ENCODE results near the gene SLCO3A1. TPM values are rescaled to one million over a fixed set of nuclear protein-coding genes. Genes with fewer than 3 reads are reported as not detected.

The SLCO3A1 gene
- total RNA-seq, 1 donor = 5.4 TPM

DNA sequence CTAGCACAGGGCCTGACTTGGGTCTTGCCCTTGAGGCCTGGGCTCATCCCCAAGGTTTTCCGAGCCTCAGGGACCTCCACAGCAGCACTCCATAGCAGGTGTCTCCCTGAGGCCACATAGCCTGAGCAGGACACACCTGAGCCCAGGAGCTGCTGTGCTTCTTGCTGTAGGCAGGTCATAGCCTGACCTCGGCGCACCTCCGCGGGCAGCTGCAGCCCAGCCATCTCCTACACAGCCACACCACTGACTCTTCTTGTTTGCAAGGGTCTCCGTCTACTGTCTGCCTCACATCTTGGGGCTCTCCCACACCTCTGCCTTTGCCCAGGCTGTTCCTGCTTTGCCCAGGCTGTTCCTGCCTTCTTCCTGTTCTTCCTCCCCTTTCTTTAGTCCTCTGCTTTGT is 224.8 kb downstream of the SLCO3A1 start:
- Histone ChIP-seq H3K4me2 (ENCODE audit: insufficient read depth, low read length) (no peak overlapping the region), H4K20me1 (ENCODE audit: insufficient read depth, low read length) (peaks cover 3% of the 10 kb centered on the region), H3K9me3 (ENCODE audit: low read depth, low read length) (no peaks in the 10 kb centered on the region), H3K27me3 (ENCODE audit: insufficient read depth, low read length) (no peaks in the 10 kb centered on the region), H3K4me3 (ENCODE audit: insufficient read depth, low read length) (no peak overlapping the region), H3K79me2 (ENCODE audit: insufficient read depth, low read length) (no peaks in the 10 kb centered on the region), H3K36me3 (ENCODE audit: insufficient read depth, low read length) (no peaks in the 10 kb centered on the region), H3K27ac (ENCODE audit: low read depth, low read length) (no peak overlapping the region), H2AFZ (ENCODE audit: low read length) (no peak overlapping the region), H3K4me1 (ENCODE audit: insufficient read depth, low read length) (peaks cover 8% of the 10 kb centered on the region)
- no peak for DNase-seq (ENCODE audit: insufficient read length, low spot score, missing footprints)
- TF ChIP-seq, protein P1, sequence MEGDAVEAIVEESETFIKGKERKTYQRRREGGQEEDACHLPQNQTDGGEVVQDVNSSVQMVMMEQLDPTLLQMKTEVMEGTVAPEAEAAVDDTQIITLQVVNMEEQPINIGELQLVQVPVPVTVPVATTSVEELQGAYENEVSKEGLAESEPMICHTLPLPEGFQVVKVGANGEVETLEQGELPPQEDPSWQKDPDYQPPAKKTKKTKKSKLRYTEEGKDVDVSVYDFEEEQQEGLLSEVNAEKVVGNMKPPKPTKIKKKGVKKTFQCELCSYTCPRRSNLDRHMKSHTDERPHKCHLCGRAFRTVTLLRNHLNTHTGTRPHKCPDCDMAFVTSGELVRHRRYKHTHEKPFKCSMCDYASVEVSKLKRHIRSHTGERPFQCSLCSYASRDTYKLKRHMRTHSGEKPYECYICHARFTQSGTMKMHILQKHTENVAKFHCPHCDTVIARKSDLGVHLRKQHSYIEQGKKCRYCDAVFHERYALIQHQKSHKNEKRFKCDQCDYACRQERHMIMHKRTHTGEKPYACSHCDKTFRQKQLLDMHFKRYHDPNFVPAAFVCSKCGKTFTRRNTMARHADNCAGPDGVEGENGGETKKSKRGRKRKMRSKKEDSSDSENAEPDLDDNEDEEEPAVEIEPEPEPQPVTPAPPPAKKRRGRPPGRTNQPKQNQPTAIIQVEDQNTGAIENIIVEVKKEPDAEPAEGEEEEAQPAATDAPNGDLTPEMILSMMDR (IDR thresholded peaks at IDR 0.05; ENCODE audit: extremely low read depth, low read depth, low read length) = no peak

GRCh38 chr15:92079047-92079446 is 225.5 kb downstream of the SLCO3A1 start:
- Histone ChIP-seq H3K4me3 (ENCODE audit: insufficient read depth, low read length) (no peak overlapping the region), H3K79me2 (ENCODE audit: insufficient read depth, low read length) (no peaks in the 10 kb centered on the region), H3K4me2 (ENCODE audit: insufficient read depth, low read length) (no peak overlapping the region), H3K27me3 (ENCODE audit: insufficient read depth, low read length) (no peaks in the 10 kb centered on the region), H2AFZ (ENCODE audit: low read length) (no peak overlapping the region), H4K20me1 (ENCODE audit: insufficient read depth, low read length) (peaks cover 5% of the 10 kb centered on the region), H3K4me1 (ENCODE audit: insufficient read depth, low read length) (peaks cover 8% of the 10 kb centered on the region), H3K27ac (ENCODE audit: low read depth, low read length) (no peak overlapping the region), H3K36me3 (ENCODE audit: insufficient read depth, low read length) (no peaks in the 10 kb centered on the region), H3K9me3 (ENCODE audit: low read depth, low read length) (no peaks in the 10 kb centered on the region)
- TF ChIP-seq, protein P1 (IDR thresholded peaks at IDR 0.05; ENCODE audit: extremely low read depth, low read depth, low read length) = peak; percentile 44
- DNase-seq (ENCODE audit: insufficient read length, low spot score, missing footprints) = no peak

DNA sequence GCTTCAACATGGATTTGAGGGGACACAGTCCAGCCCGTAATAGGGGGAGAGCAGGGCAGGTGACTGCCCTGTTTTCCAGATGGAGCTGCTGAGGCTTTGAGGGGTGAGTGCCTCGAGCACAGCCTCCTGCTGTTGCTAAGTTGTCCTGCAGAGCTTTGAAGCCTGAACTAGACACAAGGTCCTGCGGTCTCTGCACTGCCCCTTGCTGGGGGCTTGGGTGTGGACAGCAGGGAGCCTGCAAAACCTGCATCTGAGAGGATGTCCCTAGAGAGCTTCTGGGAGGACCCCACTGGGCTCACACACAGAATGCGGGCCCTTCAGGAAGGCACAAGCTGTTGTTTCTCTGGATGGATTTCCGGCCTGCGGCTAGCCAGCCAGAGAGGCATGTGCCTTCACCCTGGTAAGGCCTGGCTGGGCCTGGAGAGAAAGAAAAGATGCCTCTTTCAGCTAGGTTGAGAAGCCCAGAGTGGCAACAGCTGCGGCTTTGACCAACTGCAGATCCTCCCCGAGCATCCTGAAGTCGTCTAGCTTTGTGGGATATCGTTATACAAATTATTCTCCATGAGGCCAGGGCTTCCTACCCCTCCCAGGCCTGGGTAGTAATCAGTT is 226.2 kb downstream of the SLCO3A1 start:
- Histone ChIP-seq H3K4me2 (ENCODE audit: insufficient read depth, low read length) (no peak overlapping the region), H3K27me3 (ENCODE audit: insufficient read depth, low read length) (no peaks in the 10 kb centered on the region), H3K4me1 (ENCODE audit: insufficient read depth, low read length) (peaks cover under 1% of the 10 kb centered on the region), H4K20me1 (ENCODE audit: insufficient read depth, low read length) (peaks cover 9% of the 10 kb centered on the region), H2AFZ (ENCODE audit: low read length) (no peak overlapping the region), H3K79me2 (ENCODE audit: insufficient read depth, low read length) (no peaks in the 10 kb centered on the region), H3K9me3 (ENCODE audit: low read depth, low read length) (no peaks in the 10 kb centered on the region), H3K36me3 (ENCODE audit: insufficient read depth, low read length) (no peaks in the 10 kb centered on the region), H3K4me3 (ENCODE audit: insufficient read depth, low read length) (no peak overlapping the region), H3K27ac (ENCODE audit: low read depth, low read length) (no peak overlapping the region)
- DNase-seq (ENCODE audit: insufficient read length, low spot score, missing footprints) = no peak
- TF ChIP-seq, protein P1 (IDR thresholded peaks at IDR 0.05; ENCODE audit: extremely low read depth, low read depth, low read length) = no peak

DNA sequence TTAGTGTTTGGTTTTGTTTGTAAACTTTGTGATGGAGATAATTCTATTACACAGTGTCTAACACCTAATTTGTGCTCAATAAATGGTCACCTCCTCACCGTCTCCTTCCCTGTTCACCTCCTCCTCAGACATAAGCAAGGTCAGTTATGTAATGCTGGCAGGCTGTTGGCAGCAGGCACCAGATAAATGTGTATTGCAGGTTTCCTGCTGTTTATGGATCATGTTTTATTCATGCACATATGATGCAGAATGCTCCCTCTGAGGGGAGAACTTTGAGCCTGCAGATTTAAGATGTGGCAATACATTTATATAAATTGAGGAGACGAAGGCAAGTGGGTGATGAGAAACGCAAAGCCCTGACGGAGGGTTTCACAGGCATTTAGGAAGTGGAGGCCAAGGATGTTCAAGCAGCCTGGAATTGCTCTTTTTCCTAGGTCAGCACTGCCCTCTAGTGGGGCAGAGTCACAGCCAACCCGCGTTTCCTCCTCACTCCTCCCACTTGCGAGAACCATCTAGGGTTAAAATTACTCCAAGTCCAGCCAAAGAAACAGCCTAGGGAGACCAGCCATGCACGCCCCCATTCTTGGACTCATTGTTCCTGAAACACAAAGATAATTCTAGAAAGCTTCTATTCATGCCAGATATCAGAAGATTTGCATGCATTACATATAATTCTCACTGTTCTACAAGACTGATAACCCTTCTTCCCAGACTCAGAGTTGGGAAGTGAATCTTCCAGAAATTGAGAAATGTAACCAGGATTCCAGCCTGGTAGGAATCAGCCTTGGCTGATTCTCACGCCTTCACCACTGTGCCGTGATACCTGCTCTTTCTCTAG is 228.7 kb downstream of the SLCO3A1 start:
- TF ChIP-seq, protein P1 (IDR thresholded peaks at IDR 0.05; ENCODE audit: extremely low read depth, low read depth, low read length) = peak; percentile 95
- Histone ChIP-seq H3K27ac (ENCODE audit: low read depth, low read length) (no peak overlapping the region), H3K27me3 (ENCODE audit: insufficient read depth, low read length) (no peaks in the 10 kb centered on the region)

More for the DNA sequence above, 228.7 kb downstream of the SLCO3A1 start:
- no peak overlapping the region for H3K4me3 ChIP-seq (ENCODE audit: insufficient read depth, low read length)
- H3K36me3 ChIP-seq (ENCODE audit: insufficient read depth, low read length) = no peaks in the 10 kb centered on the region
- H4K20me1 ChIP-seq (ENCODE audit: insufficient read depth, low read length) = peaks cover 12% of the 10 kb centered on the region
- H3K4me2 ChIP-seq (ENCODE audit: insufficient read depth, low read length) = peak overlapping the region; percentile 29
- H3K9me3 ChIP-seq (ENCODE audit: low read depth, low read length) = no peaks in the 10 kb centered on the region
- no peaks in the 10 kb centered on the region for H3K4me1 ChIP-seq (ENCODE audit: insufficient read depth, low read length)
- DNase-seq (ENCODE audit: insufficient read length, low spot score, missing footprints) = peak; percentile 94
- no peaks in the 10 kb centered on the region for H3K79me2 ChIP-seq (ENCODE audit: insufficient read depth, low read length)
- H2AFZ ChIP-seq (ENCODE audit: low read length) = no peak overlapping the region
